GM13977 (cell line): Measurements from ENCODE around the gene OTOA.
"Not testable (repeated sequence)": the region's sequence is repeated elsewhere in the genome, so short reads cannot be mapped to it uniquely, and the experiment has no call there.

Experiments used
- DNase-seq: peaks from one replicate; pipeline ENCODE4 v3.0.0; 2012; ENCODE audit warnings: low spot score
- CTCF ChIP-seq: IDR thresholded peaks from 2 replicates; pipeline ENCODE4 v1.5.1; 2012; ENCODE audit warnings: mild to moderate bottlenecking, control low read depth; ENCODE audit not compliant: insufficient read depth; ENCODE audit errors: extremely low read depth, missing control alignments
- in situ Hi-C: fragments of 300-500 bp; cut with MboI; formaldehyde crosslinking; loops from one replicate; pipeline ENCODE4 v1.12.0; 2022; ENCODE audit warnings: low sequenced_read_pairs, low pct_unique_long_range_greater_than_20kb, mixed read lengths, inconsistent platforms; ENCODE audit not compliant: unreplicated experiment

Gene OTOA

GRCh38 chr16:21622545-21622944 lies 41.2 kb upstream of the OTOA start:
- no peak for TF ChIP-seq CTCF
- in situ Hi-C loops = no loop called here
- no peak for DNase-seq

- in situ Hi-C loops = no loop called here
- no peak for TF ChIP-seq CTCF
- no peak for DNase-seq
Observed at GRCh38 chr16:21625026-21625425, 38.7 kb upstream of the OTOA start.

- TF ChIP-seq CTCF = no peak
- in situ Hi-C loops = no loop called here
- DNase-seq = no peak
Observed at GRCh38 chr16:21626659-21627277, 37.0 kb upstream of the OTOA start.

- no peak for DNase-seq
- no peak for TF ChIP-seq CTCF
- in situ Hi-C loops = no loop called here
Observed at GRCh38 chr16:21628121-21628726, 35.5 kb upstream of the OTOA start.

- no peak for DNase-seq
- in situ Hi-C loops = no loop called here
- no peak for TF ChIP-seq CTCF
Observed at GRCh38 chr16:21628772-21629171, 35.0 kb upstream of the OTOA start.

GRCh38 chr16:21629616-21630539 lies 33.9 kb upstream of the OTOA start:
- DNase-seq, in situ Hi-C loops: not testable (repeated sequence)

GRCh38 chr16:21630866-21631265 lies 32.9 kb upstream of the OTOA start:
- in situ Hi-C loops, DNase-seq: not testable (repeated sequence)

- DNase-seq, in situ Hi-C loops: not testable (repeated sequence)
Observed at GRCh38 chr16:21631376-21631775, 32.4 kb upstream of the OTOA start.

GRCh38 chr16:21631951-21632575 lies 31.7 kb upstream of the OTOA start:
- DNase-seq, in situ Hi-C loops: not testable (repeated sequence)
